ENCODE measurements around the gene MEIS3.
A peak's percentile ranks its signal among the peaks of the same experiment; 100 is the strongest.
"Not testable (repeated sequence)": the region's sequence is repeated elsewhere in the genome, so short reads cannot be mapped to it uniquely, and the experiment has no call there.

MEIS3 gene

DNA sequence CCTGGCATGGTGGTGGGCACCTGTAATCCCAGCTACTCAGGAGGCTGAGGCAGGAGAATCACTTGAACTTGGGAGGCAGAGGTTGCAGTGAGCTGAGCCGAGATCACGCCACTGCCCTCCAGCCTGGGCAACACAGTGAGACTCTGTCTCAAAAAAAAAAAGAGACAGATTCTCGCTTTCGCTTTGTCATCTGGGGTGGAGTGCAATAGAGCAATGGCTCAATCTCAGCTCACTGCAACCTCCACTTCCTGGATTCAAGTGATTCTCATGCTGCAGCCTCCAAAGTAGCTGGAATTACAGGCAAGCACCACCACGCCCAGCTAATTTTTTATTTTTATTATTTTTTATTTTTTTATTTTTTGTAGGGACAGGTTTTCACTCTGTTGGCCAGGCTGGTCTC, 30.6 kb downstream of the MEIS3 start:
- not testable (repeated sequence) for H3K27me3 ChIP-seq (ENCODE audit: insufficient read depth, poor library complexity, severe bottlenecking); H3K4me3 ChIP-seq (replicated peaks; ENCODE audit: insufficient read depth, low read length)
- peak; percentile 13; the same call in 1 of the 2 replicates for TF ChIP-seq SPI1 (IDR thresholded peaks at IDR 0.05; ENCODE audit: borderline replicate concordance, low read depth)
- peak overlapping the region; percentile 62 for H3K27ac ChIP-seq (replicated peaks)
- peak in 1 of 2 experiments; percentile 86 for DNase-seq (ENCODE audit: low read depth in 1 of 2, low spot score in 1 of 2)

DNA sequence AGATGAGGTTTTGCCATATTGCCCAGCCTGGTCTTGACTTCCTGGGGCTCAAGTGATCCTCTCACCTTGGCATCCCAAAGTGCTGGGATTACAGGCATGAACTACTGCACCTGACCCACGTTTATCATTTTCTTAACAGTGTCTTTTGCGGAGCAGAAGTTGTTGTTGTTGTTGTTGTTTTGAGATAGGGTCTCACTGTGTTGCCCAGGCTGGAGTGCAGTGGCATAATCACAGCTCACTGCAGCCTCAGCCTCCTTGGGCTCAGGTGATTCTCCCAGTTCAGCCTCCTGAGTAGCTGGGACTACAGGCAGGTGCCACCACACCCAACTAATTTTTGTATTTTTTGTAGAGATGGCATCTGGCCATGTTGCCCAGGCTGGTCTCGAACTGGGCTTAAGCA, 31.7 kb downstream of the MEIS3 start:
- not testable (repeated sequence) for H3K27ac ChIP-seq (replicated peaks); DNase-seq (ENCODE audit: low read depth in 1 of 2, low spot score in 1 of 2); H3K27me3 ChIP-seq (ENCODE audit: insufficient read depth, poor library complexity, severe bottlenecking); H3K4me3 ChIP-seq (replicated peaks; ENCODE audit: insufficient read depth, low read length)

DNA sequence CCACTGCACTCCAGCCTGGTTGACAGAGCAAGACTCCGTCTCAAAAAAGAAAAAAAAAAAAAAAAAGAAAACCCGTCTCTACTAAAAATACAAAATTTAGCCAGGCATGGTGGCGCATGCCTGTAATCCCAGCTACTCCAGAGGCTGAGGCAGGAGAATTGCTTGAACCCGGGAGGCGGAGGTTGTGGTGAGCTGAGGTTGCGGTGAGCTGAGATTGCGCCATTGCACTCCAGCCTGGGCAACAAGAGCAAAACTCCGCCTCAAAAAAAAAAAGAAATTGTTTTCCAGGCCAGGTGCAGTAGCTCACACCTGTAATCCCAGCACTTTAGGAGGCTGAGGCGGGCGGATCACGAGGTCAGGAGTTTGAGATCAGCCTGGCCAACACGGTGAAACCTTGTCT, 32.7 kb downstream of the MEIS3 start:
- not testable (repeated sequence) for H3K27me3 ChIP-seq (ENCODE audit: insufficient read depth, poor library complexity, severe bottlenecking); H3K27ac ChIP-seq (replicated peaks); H3K4me3 ChIP-seq (replicated peaks; ENCODE audit: insufficient read depth, low read length)
- DNase-seq (ENCODE audit: low read depth in 1 of 2, low spot score in 1 of 2) = peak in 1 of 2 experiments; percentile 64
- peak; percentile 36; the same call in 1 of the 2 replicates for TF ChIP-seq POLR2AphosphoS5 (IDR thresholded peaks at IDR 0.05; ENCODE audit: low read depth)

DNA sequence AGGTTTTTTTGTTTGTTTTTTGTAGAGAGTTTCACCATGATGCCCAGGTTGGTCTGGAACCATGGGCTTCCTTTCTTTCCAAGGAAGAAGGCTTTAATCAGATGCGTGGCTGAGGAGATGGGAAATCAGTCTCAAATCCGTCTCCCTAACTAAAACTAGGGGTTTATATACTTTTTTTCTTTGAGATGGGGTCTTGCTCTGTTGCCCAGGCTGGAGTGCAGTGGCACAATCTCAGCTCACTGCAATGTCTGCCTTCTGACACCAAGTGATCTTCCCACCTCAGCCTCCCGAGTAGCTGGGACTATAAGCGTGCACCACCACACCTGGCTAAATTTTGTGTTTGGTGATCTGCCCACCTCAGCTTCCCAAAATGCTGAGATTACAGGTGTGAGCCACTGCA, 34.8 kb downstream of the MEIS3 start:
- H3K27me3 ChIP-seq (ENCODE audit: insufficient read depth, poor library complexity, severe bottlenecking); H3K27ac ChIP-seq (replicated peaks); DNase-seq (ENCODE audit: low read depth in 1 of 2, low spot score in 1 of 2); H3K4me3 ChIP-seq (replicated peaks; ENCODE audit: insufficient read depth, low read length): not testable (repeated sequence)

DNA sequence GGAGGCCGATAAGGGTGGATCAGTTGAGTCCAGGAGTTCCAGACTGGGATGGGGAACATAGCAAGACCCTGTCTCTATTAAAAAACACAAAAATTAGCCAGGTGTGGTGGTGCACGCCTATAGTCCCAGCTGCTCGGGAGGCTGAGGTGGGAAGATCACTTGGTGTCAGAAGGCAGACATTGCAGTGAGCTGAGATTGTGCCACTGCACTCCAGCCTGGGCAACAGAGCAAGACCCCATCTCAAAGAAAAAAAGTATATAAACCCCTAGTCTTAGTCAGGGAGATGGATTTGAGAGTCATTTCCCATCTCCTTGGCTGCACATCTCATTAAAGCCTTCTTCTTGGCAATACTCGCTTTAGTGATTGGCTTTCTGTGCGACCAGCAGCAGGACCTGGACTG, 35.4 kb downstream of the MEIS3 start:
- not testable (repeated sequence) for H3K4me3 ChIP-seq (replicated peaks; ENCODE audit: insufficient read depth, low read length); H3K27ac ChIP-seq (replicated peaks); H3K27me3 ChIP-seq (ENCODE audit: insufficient read depth, poor library complexity, severe bottlenecking); DNase-seq (ENCODE audit: low read depth in 1 of 2, low spot score in 1 of 2)

DNA sequence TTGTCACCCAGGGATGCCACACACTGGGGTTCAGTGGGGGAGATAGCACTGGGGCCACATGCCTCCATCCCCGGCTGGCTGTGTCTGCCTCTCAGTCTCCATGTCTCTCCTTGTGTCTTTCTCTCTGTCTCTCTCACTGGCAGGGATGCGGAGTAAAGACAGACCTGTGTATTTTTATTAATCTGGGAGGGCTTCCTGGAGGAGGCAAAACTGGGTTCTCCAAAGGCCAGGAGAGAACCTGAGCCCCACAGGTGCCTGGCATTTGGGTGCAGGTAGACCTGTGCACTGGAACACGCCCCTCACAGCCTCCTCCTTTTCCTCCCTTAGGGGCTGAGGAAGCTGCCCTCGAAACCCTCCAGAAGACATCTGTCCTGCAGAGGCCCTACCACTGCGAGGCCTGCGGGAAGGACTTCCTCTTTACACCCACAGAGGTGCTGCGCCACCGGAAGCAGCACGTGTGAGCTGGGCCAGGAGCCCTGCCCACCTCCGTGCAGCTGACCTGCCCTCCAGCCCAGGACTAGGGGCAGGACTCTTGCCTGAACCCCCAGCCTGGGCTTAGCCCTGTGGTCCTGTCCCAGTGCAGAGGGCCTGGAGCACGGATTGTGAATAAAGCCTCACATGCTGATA, 37.6 kb downstream of the MEIS3 start:
- H3K4me3 ChIP-seq (replicated peaks; ENCODE audit: insufficient read depth, low read length) = no peak overlapping the region
- TF ChIP-seq, protein P1, sequence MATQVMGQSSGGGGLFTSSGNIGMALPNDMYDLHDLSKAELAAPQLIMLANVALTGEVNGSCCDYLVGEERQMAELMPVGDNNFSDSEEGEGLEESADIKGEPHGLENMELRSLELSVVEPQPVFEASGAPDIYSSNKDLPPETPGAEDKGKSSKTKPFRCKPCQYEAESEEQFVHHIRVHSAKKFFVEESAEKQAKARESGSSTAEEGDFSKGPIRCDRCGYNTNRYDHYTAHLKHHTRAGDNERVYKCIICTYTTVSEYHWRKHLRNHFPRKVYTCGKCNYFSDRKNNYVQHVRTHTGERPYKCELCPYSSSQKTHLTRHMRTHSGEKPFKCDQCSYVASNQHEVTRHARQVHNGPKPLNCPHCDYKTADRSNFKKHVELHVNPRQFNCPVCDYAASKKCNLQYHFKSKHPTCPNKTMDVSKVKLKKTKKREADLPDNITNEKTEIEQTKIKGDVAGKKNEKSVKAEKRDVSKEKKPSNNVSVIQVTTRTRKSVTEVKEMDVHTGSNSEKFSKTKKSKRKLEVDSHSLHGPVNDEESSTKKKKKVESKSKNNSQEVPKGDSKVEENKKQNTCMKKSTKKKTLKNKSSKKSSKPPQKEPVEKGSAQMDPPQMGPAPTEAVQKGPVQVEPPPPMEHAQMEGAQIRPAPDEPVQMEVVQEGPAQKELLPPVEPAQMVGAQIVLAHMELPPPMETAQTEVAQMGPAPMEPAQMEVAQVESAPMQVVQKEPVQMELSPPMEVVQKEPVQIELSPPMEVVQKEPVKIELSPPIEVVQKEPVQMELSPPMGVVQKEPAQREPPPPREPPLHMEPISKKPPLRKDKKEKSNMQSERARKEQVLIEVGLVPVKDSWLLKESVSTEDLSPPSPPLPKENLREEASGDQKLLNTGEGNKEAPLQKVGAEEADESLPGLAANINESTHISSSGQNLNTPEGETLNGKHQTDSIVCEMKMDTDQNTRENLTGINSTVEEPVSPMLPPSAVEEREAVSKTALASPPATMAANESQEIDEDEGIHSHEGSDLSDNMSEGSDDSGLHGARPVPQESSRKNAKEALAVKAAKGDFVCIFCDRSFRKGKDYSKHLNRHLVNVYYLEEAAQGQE (IDR thresholded peaks at IDR 0.05; ENCODE audit: insufficient replicate concordance, low read depth) = no peak
- TF ChIP-seq, protein P2, sequence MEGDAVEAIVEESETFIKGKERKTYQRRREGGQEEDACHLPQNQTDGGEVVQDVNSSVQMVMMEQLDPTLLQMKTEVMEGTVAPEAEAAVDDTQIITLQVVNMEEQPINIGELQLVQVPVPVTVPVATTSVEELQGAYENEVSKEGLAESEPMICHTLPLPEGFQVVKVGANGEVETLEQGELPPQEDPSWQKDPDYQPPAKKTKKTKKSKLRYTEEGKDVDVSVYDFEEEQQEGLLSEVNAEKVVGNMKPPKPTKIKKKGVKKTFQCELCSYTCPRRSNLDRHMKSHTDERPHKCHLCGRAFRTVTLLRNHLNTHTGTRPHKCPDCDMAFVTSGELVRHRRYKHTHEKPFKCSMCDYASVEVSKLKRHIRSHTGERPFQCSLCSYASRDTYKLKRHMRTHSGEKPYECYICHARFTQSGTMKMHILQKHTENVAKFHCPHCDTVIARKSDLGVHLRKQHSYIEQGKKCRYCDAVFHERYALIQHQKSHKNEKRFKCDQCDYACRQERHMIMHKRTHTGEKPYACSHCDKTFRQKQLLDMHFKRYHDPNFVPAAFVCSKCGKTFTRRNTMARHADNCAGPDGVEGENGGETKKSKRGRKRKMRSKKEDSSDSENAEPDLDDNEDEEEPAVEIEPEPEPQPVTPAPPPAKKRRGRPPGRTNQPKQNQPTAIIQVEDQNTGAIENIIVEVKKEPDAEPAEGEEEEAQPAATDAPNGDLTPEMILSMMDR (IDR thresholded peaks at IDR 0.05; ENCODE audit: insufficient read depth, low read length) = no peak
- TF ChIP-seq POLR2AphosphoS5 (IDR thresholded peaks at IDR 0.05; ENCODE audit: low read depth) (peak; percentile 74), GABPA (IDR thresholded peaks at IDR 0.05; ENCODE audit: low read depth) (peak; percentile 76), SPI1 (IDR thresholded peaks at IDR 0.05; ENCODE audit: borderline replicate concordance, low read depth) (peak; percentile 97)
- no peaks in the 10 kb centered on the region for H3K27me3 ChIP-seq (ENCODE audit: insufficient read depth, poor library complexity, severe bottlenecking)
- peak overlapping the region; percentile 52 for H3K27ac ChIP-seq (replicated peaks)
- peak; percentile 61 to 87 for DNase-seq (ENCODE audit: low read depth in 1 of 2, low spot score in 1 of 2)

DNA sequence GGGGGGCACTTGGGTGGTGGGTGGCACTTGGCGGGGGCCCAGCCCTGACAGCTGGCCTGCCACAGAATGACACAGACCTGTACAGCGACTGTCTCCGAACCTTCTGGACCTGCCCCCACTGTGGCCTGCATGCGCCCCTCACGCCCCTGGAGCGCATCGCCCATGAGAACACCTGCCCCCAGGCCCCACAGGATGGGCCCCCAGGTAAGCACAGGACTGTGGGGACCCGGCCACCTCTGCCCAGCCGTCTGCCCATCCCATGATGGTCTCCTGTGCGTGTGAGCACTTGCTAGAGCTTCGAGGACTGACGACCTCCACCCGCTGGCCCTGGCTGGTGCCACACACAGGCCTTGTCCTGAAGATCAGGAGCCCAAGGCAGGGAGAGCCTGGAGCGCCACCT, 38.2 kb downstream of the MEIS3 start:
- Histone ChIP-seq H3K27me3 (ENCODE audit: insufficient read depth, poor library complexity, severe bottlenecking) (no peaks in the 10 kb centered on the region), H3K4me3 (replicated peaks; ENCODE audit: insufficient read depth, low read length) (no peak overlapping the region), H3K27ac (replicated peaks) (peak overlapping the region; percentile 52; the same call in 1 of the 2 replicates)
- TF ChIP-seq GABPA (IDR thresholded peaks at IDR 0.05; ENCODE audit: low read depth) (no peak), POLR2AphosphoS5 (IDR thresholded peaks at IDR 0.05; ENCODE audit: low read depth) (no peak), SPI1 (IDR thresholded peaks at IDR 0.05; ENCODE audit: borderline replicate concordance, low read depth) (no peak)
- TF ChIP-seq, protein P1 (IDR thresholded peaks at IDR 0.05; ENCODE audit: insufficient replicate concordance, low read depth) = no peak
- TF ChIP-seq, protein P2 (IDR thresholded peaks at IDR 0.05; ENCODE audit: insufficient read depth, low read length) = no peak
- no peak for DNase-seq (ENCODE audit: low read depth in 1 of 2, low spot score in 1 of 2)

Data from HL-60 (cell line).